GM12874 (cell line): ENCODE results near the gene DHX58.

Source experiments
- TF ChIP-seq, protein P1 (sequence below): IDR thresholded peaks from 2 replicates; pipeline ENCODE4 v1.5.1; 2011; ENCODE audit warnings: low read depth, mild to moderate bottlenecking, control low read depth, low read length, moderate library complexity; ENCODE audit not compliant: insufficient read depth

The DHX58 gene

DNA sequence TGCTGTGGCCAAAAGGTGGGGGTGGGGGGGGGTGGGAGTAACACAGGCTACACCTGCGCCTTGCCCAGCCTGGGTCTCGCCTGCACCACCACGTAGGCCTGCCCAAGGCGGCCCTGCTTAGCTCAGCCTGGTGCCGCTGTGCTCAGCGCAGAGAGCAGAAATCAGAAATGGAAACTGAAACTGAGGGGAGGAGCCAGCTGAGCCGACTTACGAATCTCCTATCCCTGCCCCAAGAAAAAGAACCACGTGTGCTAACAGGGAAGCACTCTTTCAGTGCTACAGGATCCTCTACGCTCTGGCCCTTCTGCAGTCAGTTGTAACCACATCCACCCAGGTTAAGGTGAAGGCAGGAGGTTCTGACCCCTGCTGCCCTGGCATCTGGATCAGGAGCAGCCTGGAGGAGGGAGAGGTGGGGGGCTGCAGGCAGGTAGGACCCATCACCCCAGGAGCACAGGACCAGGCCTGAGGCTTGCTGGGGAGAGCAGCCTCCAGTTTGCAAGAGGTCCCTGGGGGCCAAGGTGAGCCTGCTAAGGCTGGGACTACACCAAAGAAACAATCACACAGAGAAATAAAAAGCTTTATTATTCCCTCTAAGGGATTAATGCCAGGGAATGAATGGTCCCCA, at the start of gene DHX58:
DHX58 (minus strand) TSS at position 163 of the 625 bp plus-strand sequence. CDS start 822 bp downstream, outside the sequence.
- TF ChIP-seq, protein P1, sequence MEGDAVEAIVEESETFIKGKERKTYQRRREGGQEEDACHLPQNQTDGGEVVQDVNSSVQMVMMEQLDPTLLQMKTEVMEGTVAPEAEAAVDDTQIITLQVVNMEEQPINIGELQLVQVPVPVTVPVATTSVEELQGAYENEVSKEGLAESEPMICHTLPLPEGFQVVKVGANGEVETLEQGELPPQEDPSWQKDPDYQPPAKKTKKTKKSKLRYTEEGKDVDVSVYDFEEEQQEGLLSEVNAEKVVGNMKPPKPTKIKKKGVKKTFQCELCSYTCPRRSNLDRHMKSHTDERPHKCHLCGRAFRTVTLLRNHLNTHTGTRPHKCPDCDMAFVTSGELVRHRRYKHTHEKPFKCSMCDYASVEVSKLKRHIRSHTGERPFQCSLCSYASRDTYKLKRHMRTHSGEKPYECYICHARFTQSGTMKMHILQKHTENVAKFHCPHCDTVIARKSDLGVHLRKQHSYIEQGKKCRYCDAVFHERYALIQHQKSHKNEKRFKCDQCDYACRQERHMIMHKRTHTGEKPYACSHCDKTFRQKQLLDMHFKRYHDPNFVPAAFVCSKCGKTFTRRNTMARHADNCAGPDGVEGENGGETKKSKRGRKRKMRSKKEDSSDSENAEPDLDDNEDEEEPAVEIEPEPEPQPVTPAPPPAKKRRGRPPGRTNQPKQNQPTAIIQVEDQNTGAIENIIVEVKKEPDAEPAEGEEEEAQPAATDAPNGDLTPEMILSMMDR = no peak

- TF ChIP-seq, protein P1 = no peak
Observed at GRCh38 chr17:42160531-42160910, 48.0 kb upstream of the DHX58 start.

- TF ChIP-seq, protein P1 = no peak
Observed at GRCh38 chr17:42159796-42160530, 47.4 kb upstream of the DHX58 start.

DNA sequence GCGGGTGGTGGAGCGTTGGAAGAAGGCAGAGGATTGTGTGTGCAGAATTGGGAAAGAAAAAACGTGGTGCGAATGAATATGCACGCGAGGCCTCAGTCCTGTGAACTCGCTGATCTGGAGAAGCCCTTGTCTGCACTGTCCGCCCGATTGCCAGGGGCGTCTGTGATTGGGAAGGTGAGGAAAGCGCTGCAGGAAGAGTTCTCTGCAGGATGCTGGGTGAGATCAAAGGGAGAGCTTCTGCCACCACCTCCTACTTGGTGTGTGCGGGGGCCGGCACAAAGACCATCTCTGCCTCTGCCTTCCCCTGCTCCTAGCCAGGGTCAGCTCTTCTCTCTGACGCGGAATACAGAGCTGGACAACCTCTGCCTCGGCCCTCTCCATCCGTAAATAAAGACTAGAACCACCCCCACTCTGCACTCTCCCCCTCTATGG, 43.1 kb upstream of the DHX58 start:
- TF ChIP-seq, protein P1 = no peak

DNA sequence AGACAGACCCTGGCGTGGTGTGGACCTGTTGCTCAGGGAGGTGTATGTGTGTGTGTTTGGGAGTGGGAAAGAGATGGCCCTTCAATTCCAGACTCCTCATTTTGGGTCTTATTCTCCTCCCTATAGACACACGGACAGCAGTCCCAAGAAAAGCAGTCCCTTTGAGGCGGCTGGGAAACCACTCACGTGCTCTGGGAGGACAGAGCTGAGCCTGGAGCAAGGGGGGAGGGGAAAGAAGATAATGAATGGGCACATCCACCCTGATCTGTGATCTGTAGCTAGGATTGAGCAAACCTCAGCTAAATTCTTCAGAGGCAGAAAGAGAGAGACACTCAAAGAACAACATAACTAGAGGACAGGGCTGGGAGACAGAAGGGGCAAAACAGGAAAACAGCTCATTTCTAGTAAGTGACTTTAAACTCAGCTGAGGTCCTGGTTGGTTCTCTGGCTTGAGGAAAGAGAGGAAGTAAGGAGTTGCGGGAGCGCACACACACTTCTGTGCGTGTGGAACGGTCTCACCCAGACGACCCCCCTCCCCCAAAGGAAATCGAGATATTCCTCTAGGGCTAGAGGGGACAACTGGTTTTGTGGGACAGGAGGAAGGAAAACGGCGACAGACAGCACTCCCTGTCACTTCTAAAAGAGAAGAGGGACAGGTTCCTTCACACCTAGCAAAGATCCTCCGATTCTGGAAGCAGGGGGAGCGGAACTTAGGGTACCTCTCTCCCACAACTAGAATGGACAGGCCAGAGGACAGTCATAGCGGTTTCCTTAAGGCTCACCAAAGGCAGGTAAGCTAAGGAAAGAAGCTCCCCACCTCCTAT, 41.6 kb upstream of the DHX58 start:
- TF ChIP-seq, protein P1 = no peak

DNA sequence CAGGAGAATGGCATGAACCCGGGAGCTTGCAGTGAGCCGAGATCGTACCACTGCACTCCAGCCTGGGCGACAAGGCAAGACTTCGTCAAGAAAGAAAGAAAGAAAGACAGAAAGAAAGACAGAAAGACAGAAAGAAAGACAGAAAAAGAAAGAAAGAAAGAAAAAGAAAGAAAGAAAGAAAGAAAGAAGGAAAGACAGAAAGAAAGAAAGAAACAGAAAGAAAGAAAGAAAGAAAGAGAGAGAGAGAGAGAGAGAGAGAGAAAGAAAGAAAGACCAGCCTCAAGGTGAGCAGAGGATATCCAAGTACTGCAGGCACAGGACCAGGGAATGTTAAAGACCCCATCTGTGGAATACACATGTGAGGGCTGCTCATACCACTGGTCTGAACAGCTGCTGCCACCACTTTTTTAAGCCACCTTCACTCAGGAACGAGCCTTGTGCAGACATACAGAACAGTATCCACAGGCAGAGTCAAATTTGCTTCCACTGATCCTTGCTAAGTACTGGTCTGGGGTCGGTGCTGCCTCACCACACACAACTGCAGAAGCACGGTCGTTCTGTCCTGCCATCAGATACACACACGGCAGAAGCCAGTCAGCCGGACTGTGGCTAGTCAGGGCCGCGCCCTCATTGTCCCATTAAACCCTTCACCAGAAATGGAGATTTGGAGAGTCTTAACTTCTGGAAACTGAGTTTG, 34.5 kb upstream of the DHX58 start:
- TF ChIP-seq, protein P1 = no peak
